Gastroesophageal sphincter (tissue), 4 donors: ENCODE results near the gene XKR7. TPM values are rescaled to one million over a fixed set of nuclear protein-coding genes. Genes with fewer than 3 reads are reported as not detected.

Experiments
- ATAC-seq: fragments of 150-250 bp; one replicate; pipeline ENCODE4 v1.9.1; 2016; ENCODE audit warnings: mild to moderate bottlenecking, moderate library complexity
- H3K27ac ChIP-seq, 4 donors: fragments of 200-600 bp; sonication (generic) in 3 of 4; 1 replicate in 3 of 4; 2 replicates in 1 of 4; pipeline ENCODE4 v1.5.1; 2016 to 2019
- H3K27me3 ChIP-seq: fragments of 200-600 bp; sonication (generic); one replicate; pipeline ENCODE4 v1.5.1; 2019
- H3K36me3 ChIP-seq, 2 donors: fragments of 200-600 bp; sonication (generic); one replicate each; pipeline ENCODE4 v1.5.1; 2019; ENCODE audit warnings: control low read depth in 1 of 2
- H3K4me1 ChIP-seq, 3 donors: fragments of 200-600 bp; sonication (generic); 1 replicate in 2 of 3; 2 replicates in 1 of 3; pipeline ENCODE4 v1.5.1; 2016 to 2019; ENCODE audit warnings: control low read depth in 2 of 3
- H3K4me3 ChIP-seq, 2 donors: fragments of 200-600 bp; sonication (generic); one replicate each; pipeline ENCODE4 v1.5.1; 2019; ENCODE audit warnings: mild to moderate bottlenecking in 1 of 2, moderate library complexity in 1 of 2
- H3K9me3 ChIP-seq, 3 donors: fragments of 200-600 bp; sonication (generic); one replicate each; pipeline ENCODE4 v1.5.1; 2017 to 2019; ENCODE audit warnings: control low read depth in 2 of 3
- EP300 ChIP-seq: sonication (generic); formaldehyde crosslinking; IDR thresholded peaks from one replicate; pipeline ENCODE4 v1.6.1; 2017; ENCODE audit warnings: antibody characterized with exemption, mild to moderate bottlenecking
- POLR2A ChIP-seq, 2 donors: fragments of 450-650 bp; IDR thresholded peaks; one replicate each; pipeline ENCODE4 v1.6.1; 2017; ENCODE audit warnings: antibody characterized with exemption in 2 of 2, mild to moderate bottlenecking in 2 of 2, moderate library complexity in 1 of 2
- POLR2AphosphoS5 ChIP-seq: sonication (generic); formaldehyde crosslinking; IDR thresholded peaks from one replicate; pipeline ENCODE4 v1.6.1; 2017; ENCODE audit warnings: antibody characterized with exemption
- WGBS, 2 donors: methylation state at CpG; one replicate each; pipeline ENCODE4 v1.1.5; 2018; ENCODE audit warnings: low coverage in 1 of 2; 5-methylcytosine and 5-hydroxymethylcytosine counted together
- total RNA-seq, 4 donors: library from RNA; depleted of rRNA; stranded (reverse); fragments of >200 nt; gene quantifications; one replicate each; pipeline ENCODE4 v1.1.0, GENCODE V29; 2016
- TF ChIP-seq, protein P1 (sequence below), 4 experiments: fragments of 200-600 bp in 2 of 4; fragments of 450-650 bp in 2 of 4; sonication (generic) in 1 of 4; IDR thresholded peaks; one replicate each; pipeline ENCODE4 v1.5.1; 2017 to 2019; ENCODE audit warnings: antibody characterized with exemption in 4 of 4, mild to moderate bottlenecking in 2 of 4, moderate library complexity in 2 of 4

XKR7 gene
- total RNA-seq, 4 donors from 2014 or later: 0.04 to 0.07 TPM; not detected in 2

DNA sequence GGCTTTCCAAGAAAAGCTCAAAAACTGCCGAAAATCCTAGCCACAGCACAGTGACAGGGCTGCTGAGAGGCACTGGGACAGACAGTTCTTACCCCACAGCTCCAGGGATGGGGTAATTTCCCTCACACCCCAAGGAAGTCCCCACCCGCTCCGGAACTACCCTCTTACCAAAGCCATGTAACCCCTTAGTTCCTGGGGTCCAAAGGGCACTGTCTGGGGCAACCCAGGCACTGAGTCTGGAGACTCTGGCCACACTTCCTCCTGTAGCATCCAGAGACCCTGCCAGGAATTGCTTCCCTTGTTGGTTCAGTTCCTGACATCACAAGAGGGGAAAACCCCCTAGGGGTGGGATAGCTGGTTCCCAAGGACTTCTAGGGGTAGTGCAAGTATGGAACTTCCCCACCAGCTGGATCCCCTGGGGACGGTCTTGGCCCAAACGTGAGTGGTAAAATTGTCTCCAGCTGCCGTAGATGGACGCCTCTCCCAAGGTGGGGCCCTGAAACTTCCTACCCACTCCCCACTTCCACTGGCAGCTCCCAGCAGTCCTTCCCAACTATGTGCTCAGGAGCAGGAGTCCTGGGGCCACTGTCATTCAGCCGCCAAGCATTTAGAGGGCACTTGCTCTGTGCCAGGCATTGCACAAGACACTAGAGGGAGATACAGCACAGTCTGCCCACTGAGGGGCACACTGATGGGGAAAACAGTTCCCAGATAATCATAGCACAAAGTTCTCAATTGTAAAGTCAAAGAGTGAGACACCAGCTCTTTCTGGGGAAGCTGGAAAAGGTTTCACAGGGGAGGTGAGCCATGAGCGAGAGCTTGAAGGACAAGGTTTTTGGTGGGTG, 66.9 kb downstream of the XKR7 start:
- WGBS, 2 donors: 49% methylated on average over 3 of the region's 9 CpGs; no CpG with 5 or more reads in 1 of the 2 donors
- TF ChIP-seq POLR2AphosphoS5 (no peak), POLR2A (IDR thresholded peaks at IDR 0.05) (no peak), EP300 (no peak)
- TF ChIP-seq, protein P1, sequence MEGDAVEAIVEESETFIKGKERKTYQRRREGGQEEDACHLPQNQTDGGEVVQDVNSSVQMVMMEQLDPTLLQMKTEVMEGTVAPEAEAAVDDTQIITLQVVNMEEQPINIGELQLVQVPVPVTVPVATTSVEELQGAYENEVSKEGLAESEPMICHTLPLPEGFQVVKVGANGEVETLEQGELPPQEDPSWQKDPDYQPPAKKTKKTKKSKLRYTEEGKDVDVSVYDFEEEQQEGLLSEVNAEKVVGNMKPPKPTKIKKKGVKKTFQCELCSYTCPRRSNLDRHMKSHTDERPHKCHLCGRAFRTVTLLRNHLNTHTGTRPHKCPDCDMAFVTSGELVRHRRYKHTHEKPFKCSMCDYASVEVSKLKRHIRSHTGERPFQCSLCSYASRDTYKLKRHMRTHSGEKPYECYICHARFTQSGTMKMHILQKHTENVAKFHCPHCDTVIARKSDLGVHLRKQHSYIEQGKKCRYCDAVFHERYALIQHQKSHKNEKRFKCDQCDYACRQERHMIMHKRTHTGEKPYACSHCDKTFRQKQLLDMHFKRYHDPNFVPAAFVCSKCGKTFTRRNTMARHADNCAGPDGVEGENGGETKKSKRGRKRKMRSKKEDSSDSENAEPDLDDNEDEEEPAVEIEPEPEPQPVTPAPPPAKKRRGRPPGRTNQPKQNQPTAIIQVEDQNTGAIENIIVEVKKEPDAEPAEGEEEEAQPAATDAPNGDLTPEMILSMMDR (IDR thresholded peaks at IDR 0.05): no peak
- no peak overlapping the region for H3K4me3 ChIP-seq
- peaks cover 0 to 12% (median 5%) of the 10 kb centered on the region in 3 donors for H3K4me1 ChIP-seq
- H3K36me3 ChIP-seq: no peaks in the 10 kb centered on the region
- peaks cover 94% of the 10 kb centered on the region for H3K27me3 ChIP-seq
- H3K9me3 ChIP-seq: peaks cover 0 to 4% (median 0%) of the 10 kb centered on the region in 3 donors
- peak; percentile 29 for ATAC-seq
- no peak overlapping the region for H3K27ac ChIP-seq

DNA sequence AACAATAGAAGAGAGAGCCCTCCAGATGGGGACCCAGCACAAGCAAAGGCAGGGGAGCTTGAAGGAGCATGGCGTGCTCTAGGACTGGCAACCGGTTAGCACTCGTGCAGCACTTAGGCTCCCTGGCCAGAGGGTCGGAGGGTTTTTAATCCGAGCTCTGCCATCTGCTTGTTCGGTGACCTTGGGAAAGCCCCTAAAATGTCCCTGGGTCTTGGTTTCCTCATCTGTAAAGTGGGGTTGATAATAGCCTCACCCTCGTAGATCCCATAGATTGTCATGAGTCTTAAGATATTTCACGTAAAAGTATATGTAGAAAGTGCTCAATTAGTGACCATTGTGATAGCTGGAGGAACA, 67.5 kb downstream of the XKR7 start:
- Histone ChIP-seq H3K9me3 (peaks cover 0 to 4% (median 0%) of the 10 kb centered on the region in 3 donors), H3K27me3 (peaks cover 95% of the 10 kb centered on the region), H3K4me1 (peaks cover 0 to 12% (median 5%) of the 10 kb centered on the region in 3 donors), H3K27ac (no peak overlapping the region), H3K4me3 (no peak overlapping the region), H3K36me3 (no peaks in the 10 kb centered on the region)
- no peak for ATAC-seq
- no peak for TF ChIP-seq POLR2AphosphoS5
- TF ChIP-seq, protein P1 (IDR thresholded peaks at IDR 0.05): no peak
- no peak for TF ChIP-seq EP300
- TF ChIP-seq POLR2A (IDR thresholded peaks at IDR 0.05): no peak
- 40 to 78% methylated on average over 1 to 8 of the region's 8 CpGs for WGBS, 2 donors

DNA sequence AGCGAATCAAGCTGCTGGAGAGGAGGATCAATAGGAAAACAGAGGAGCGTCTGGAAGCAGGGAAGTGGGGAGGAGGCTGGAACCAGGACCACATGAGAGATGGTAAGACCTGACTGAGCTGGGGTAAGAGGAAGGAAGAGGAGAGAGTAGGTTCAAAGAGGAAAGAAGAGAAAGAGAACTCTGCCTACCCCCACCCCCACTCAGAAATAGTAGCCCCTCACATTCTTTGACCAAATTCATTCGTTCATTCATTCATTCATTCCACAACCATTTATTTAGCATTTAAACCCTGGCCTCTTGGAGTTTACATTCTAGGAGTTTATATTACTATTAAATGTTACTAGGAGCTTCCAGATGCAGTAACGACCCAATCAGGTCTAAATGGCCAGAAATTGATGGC, 68.3 kb downstream of the XKR7 start:
- H3K4me1 ChIP-seq: peaks cover 0 to 7% (median 2%) of the 10 kb centered on the region in 3 donors
- TF ChIP-seq POLR2A (IDR thresholded peaks at IDR 0.05) (no peak), EP300 (no peak), POLR2AphosphoS5 (no peak)
- TF ChIP-seq, protein P1 (IDR thresholded peaks at IDR 0.05): no peak
- no peak overlapping the region for H3K27ac ChIP-seq
- H3K36me3 ChIP-seq: no peaks in the 10 kb centered on the region
- WGBS, 2 donors: 37 to 43% methylated on average over 3 to 4 of the region's 4 CpGs
- peaks cover 95% of the 10 kb centered on the region for H3K27me3 ChIP-seq
- ATAC-seq: no peak
- H3K4me3 ChIP-seq: no peak overlapping the region
- H3K9me3 ChIP-seq: peaks cover 0 to 4% (median 0%) of the 10 kb centered on the region in 3 donors

DNA sequence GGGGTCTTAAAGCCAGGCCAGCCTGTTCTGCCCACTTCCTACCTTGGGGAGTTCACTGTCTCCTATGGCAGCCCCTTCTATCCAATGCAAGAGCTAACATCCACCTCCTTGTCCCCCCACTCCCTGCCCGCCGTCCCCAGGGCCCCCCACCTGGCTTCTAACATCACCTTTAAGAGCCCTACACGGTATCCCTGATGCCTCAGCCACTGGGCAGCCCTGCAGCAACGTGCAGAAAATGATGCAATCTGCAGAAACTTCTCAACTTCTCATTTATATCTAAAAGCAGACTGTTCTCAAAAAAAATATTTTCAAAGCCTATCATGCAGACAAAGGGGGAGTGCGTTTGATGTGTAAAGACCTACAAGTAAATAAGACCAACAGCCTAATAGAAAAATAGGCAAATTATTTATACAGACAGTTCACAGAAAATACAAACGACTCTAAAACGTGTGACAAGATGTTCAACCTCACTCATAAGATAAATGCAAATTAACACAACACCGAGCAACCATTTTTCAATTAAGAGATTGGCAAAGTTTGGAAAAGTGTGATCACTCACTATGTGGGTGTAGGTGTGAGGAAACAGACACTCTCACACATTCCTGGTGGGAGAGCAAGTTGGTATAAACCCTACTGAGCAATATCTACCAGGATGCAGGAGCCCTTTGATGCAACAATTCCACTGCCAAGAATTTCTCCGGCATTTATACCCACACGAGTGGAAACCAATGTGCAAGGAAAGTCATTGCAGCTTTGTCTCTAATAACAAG, 69.0 kb downstream of the XKR7 start:
- TF ChIP-seq, protein P1 (IDR thresholded peaks at IDR 0.05): no peak
- peak in 1 of 2 donors; percentile 7 for TF ChIP-seq POLR2A (IDR thresholded peaks at IDR 0.05)
- peaks cover 0 to under 1% (median 0%) of the 10 kb centered on the region in 3 donors for H3K4me1 ChIP-seq
- H3K9me3 ChIP-seq: peaks cover 0 to 4% (median 0%) of the 10 kb centered on the region in 3 donors
- peaks cover 95% of the 10 kb centered on the region for H3K27me3 ChIP-seq
- 48 to 57% methylated on average over 5 to 7 of the region's 10 CpGs for WGBS, 2 donors
- no peaks in the 10 kb centered on the region for H3K36me3 ChIP-seq
- no peak for ATAC-seq
- no peak overlapping the region for H3K27ac ChIP-seq
- H3K4me3 ChIP-seq: no peak overlapping the region
